ENCODE measurements around the gene TBC1D2. TPM values are rescaled to one million over a fixed set of nuclear protein-coding genes. Genes with fewer than 3 reads are reported as not detected.

TBC1D2 gene
- total RNA-seq, 4 donors from 2014 or later: 37.7 to 109 (median 55.8) TPM

DNA sequence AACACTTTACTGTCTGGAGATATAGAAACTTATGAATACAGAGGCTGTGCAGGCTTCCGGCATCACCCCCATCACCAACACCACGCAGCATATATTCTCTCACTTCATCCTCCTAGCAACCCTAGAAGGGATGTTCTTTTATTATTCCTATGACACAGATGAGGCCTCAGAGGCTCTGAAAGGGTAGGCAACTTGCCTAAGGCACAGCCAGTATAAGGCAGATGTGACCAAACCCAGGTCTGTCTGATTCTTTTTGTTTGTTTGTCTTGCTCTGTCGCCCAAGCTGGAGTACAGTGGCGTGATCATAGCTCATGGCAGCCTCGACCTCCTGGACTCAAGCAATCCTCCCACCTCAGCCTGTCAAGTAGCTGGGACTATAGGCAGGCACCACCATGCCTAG, 40.2 kb downstream of the TBC1D2 start:
- in situ Hi-C loops (cut with MboI; ENCODE audit: low pct_ligation_motif_present in 1 of 4, low pct_unique_long_range_greater_than_20kb in 1 of 4, low sequenced_read_pairs in 3 of 4): no loop called here
- H3K4me3 ChIP-seq: no peak overlapping the region

DNA sequence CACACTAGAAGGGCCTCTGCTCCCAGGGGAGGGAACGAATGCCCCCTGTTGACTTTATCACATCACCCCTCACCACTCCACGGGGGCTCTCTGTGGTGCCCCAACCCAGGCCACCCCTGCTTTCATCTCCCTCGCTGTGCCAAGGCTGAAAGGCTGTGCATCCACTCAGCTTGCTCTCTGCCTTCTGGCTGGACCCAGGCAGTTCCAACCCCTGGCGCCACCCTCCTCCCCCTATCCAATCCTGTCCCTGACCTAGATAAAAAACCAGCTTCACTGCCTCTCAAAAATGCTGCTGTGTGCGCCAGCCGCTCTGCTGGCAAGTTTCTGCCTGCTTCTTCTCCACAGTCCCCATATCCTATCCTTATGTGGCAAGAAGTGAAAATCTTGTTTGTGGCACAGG, 40.6 kb downstream of the TBC1D2 start:
- intact Hi-C loops (cut with DNase I; ENCODE audit: low total_unique reads): loop anchor here (5.0 kb wide), 1 partner anchor 1553 kb away; no protein-coding TSS in a partner anchor
- no peak overlapping the region for H3K27ac ChIP-seq
- 75% methylated on average over 6 of the region's 6 CpGs; no CpG with 5 or more reads in 1 of the 2 donors for WGBS, 2 donors (ENCODE audit: low coverage in 1 of 2)
- no peaks in the 10 kb centered on the region for H3K27me3 ChIP-seq
- no peak for DNase-seq
- TF ChIP-seq, protein P1, sequence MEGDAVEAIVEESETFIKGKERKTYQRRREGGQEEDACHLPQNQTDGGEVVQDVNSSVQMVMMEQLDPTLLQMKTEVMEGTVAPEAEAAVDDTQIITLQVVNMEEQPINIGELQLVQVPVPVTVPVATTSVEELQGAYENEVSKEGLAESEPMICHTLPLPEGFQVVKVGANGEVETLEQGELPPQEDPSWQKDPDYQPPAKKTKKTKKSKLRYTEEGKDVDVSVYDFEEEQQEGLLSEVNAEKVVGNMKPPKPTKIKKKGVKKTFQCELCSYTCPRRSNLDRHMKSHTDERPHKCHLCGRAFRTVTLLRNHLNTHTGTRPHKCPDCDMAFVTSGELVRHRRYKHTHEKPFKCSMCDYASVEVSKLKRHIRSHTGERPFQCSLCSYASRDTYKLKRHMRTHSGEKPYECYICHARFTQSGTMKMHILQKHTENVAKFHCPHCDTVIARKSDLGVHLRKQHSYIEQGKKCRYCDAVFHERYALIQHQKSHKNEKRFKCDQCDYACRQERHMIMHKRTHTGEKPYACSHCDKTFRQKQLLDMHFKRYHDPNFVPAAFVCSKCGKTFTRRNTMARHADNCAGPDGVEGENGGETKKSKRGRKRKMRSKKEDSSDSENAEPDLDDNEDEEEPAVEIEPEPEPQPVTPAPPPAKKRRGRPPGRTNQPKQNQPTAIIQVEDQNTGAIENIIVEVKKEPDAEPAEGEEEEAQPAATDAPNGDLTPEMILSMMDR (IDR thresholded peaks at IDR 0.05): no peak
- no peak for TF ChIP-seq POLR2A (IDR thresholded peaks at IDR 0.05)
- TF ChIP-seq EP300 (IDR thresholded peaks at IDR 0.05; ENCODE audit: low read depth): no peak
- TF ChIP-seq POLR2AphosphoS5 (IDR thresholded peaks at IDR 0.05): no peak
- no peaks in the 10 kb centered on the region for H3K9me3 ChIP-seq
- no peaks in the 10 kb centered on the region for H3K36me3 ChIP-seq
- H3K4me3 ChIP-seq: no peak overlapping the region
- in situ Hi-C loops (cut with MboI; ENCODE audit: low pct_ligation_motif_present in 1 of 4, low pct_unique_long_range_greater_than_20kb in 1 of 4, low sequenced_read_pairs in 3 of 4): no loop called here
- H3K4me1 ChIP-seq: peaks cover 0 to 7% (median 0%) of the 10 kb centered on the region in 4 donors

More for the DNA sequence above, 40.2 kb downstream of the TBC1D2 start:
- DNase-seq: no peak
- Histone ChIP-seq H3K9me3 (no peaks in the 10 kb centered on the region), H3K27me3 (no peaks in the 10 kb centered on the region), H3K4me1 (peaks cover 0 to 7% (median 0%) of the 10 kb centered on the region in 4 donors), H3K27ac (no peak overlapping the region), H3K36me3 (peaks cover 0 to 2% (median 0%) of the 10 kb centered on the region in 4 donors)
- WGBS, 2 donors (ENCODE audit: low coverage in 1 of 2): 84 to 93% methylated on average over 2 to 5 of the region's 5 CpGs
- intact Hi-C loops (cut with DNase I; ENCODE audit: low total_unique reads): no loop called here
- no peak for TF ChIP-seq EP300 (IDR thresholded peaks at IDR 0.05; ENCODE audit: low read depth)
- TF ChIP-seq POLR2AphosphoS5 (IDR thresholded peaks at IDR 0.05): no peak
- no peak for TF ChIP-seq POLR2A (IDR thresholded peaks at IDR 0.05)
- TF ChIP-seq, protein P1 (IDR thresholded peaks at IDR 0.05): no peak

DNA sequence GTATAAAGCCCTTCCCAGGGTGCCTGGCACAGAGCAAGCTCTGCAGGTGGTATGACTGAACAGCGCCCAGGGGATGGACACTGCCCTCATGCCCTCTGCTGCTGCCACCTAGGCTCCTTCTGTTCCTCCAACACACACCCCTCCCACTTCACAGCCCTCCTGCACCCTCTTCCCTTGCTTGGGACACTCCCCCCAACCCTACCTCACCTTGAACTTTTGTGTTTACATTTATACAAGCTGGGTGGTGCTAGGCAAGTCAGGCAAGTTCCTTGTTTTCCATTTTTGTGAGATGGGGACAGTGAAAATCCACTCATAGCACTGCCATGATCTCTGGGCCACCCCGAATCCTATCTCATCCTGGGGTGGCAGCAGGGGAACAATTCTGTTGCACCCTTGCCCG, 44.2 kb downstream of the TBC1D2 start:
- H3K4me1 ChIP-seq: peaks cover 0 to 7% (median 0%) of the 10 kb centered on the region in 4 donors
- no peak overlapping the region for H3K4me3 ChIP-seq
- in situ Hi-C loops (cut with MboI; ENCODE audit: low pct_ligation_motif_present in 1 of 4, low pct_unique_long_range_greater_than_20kb in 1 of 4, low sequenced_read_pairs in 3 of 4) (no loop called here), intact Hi-C loops (cut with DNase I; ENCODE audit: low total_unique reads) (loop anchor here (5.0 kb wide), 1 partner anchor 1549 kb away; no protein-coding TSS in a partner anchor)
- no peaks in the 10 kb centered on the region for H3K36me3 ChIP-seq
- DNase-seq: no peak
- WGBS, 2 donors (ENCODE audit: low coverage in 1 of 2): 94% methylated on average over 3 of the region's 3 CpGs; no CpG with 5 or more reads in 1 of the 2 donors
- H3K27me3 ChIP-seq: no peaks in the 10 kb centered on the region
- H3K27ac ChIP-seq: no peak overlapping the region
- no peak for TF ChIP-seq POLR2A (IDR thresholded peaks at IDR 0.05)
- TF ChIP-seq, protein P1 (IDR thresholded peaks at IDR 0.05): no peak
- no peak for TF ChIP-seq EP300 (IDR thresholded peaks at IDR 0.05; ENCODE audit: low read depth)
- no peak for TF ChIP-seq POLR2AphosphoS5 (IDR thresholded peaks at IDR 0.05)
- no peaks in the 10 kb centered on the region for H3K9me3 ChIP-seq

DNA sequence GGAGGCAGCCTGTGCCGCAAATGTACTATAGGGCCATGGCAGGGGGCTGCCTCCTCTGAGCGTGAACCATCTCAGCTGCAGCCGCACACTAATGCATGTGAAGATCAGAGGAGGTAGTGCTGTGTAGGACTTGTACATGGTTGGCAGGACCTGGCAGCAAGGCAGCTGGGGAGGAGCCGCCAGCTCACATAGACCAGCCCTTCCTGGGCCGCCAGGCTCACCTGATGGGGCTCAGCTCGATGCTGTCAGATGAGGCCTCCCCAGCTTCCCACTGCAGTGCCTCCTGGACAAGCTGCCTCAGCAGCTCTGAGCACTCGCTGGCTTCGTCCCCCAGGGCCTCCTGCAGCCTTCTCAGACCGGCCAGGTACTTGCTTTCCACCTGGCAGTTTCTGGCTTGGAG, 45.0 kb downstream of the TBC1D2 start:
- Histone ChIP-seq H3K27me3 (no peaks in the 10 kb centered on the region), H3K4me3 (no peak overlapping the region), H3K27ac (no peak overlapping the region), H3K4me1 (peaks cover 0 to 14% (median 4%) of the 10 kb centered on the region in 4 donors), H3K9me3 (no peaks in the 10 kb centered on the region), H3K36me3 (no peaks in the 10 kb centered on the region)
- WGBS, 2 donors (ENCODE audit: low coverage in 1 of 2): 95% methylated on average over 9 of the region's 9 CpGs; no CpG with 5 or more reads in 1 of the 2 donors
- intact Hi-C loops (cut with DNase I; ENCODE audit: low total_unique reads) (loop anchor here (5.0 kb wide), 1 partner anchor 1548 kb away; no protein-coding TSS in a partner anchor), in situ Hi-C loops (cut with MboI; ENCODE audit: low pct_ligation_motif_present in 1 of 4, low pct_unique_long_range_greater_than_20kb in 1 of 4, low sequenced_read_pairs in 3 of 4) (no loop called here)
- no peak for TF ChIP-seq POLR2AphosphoS5 (IDR thresholded peaks at IDR 0.05)
- TF ChIP-seq EP300 (IDR thresholded peaks at IDR 0.05; ENCODE audit: low read depth): no peak
- DNase-seq: no peak

All from transverse colon (tissue), 4 donors.